HepG2 (cell line): Measurements from ENCODE around the gene CDKN2C. TPM values are rescaled to one million over a fixed set of nuclear protein-coding genes. Genes with fewer than 3 reads are reported as not detected.

Source experiments
- AHDC1 ChIP-seq: sonication (generic); formaldehyde crosslinking; IDR thresholded peaks from 2 replicates; pipeline ENCODE4 v1.5.1; 2020; ENCODE audit warnings: mild to moderate bottlenecking, missing genetic modification reagents, borderline replicate concordance
- E2F5 ChIP-seq: sonication (generic); formaldehyde crosslinking; conservative IDR thresholded peaks from 2 replicates; pipeline ENCODE4 v1.4.0; 2020; ENCODE audit warnings: missing genetic modification reagents
- HDAC1 ChIP-seq: sonication (generic); formaldehyde crosslinking; IDR thresholded peaks from 2 replicates; pipeline ENCODE4 v1.5.1; 2020; ENCODE audit warnings: mild to moderate bottlenecking, missing genetic modification reagents
- HMGXB4 ChIP-seq, 2 experiments: sonication (generic) in 1 of 2; formaldehyde crosslinking in 1 of 2; IDR thresholded peaks; 2 replicates each; pipeline versions ENCODE4 v1.4.0 to v1.6.1; 2018 to 2020; ENCODE audit warnings: missing genetic modification reagents in 2 of 2, borderline replicate concordance in 1 of 2, low read depth in 1 of 2, mild to moderate bottlenecking in 1 of 2, missing biosample characterization in 1 of 2
- PAF1 ChIP-seq: IDR thresholded peaks from 2 replicates; pipeline ENCODE4 v1.6.1; 2016; ENCODE audit warnings: missing genetic modification reagents, missing compliant biosample characterization
- PAXIP1 ChIP-seq: sonication (generic); formaldehyde crosslinking; conservative IDR thresholded peaks from 2 replicates; pipeline ENCODE4 v1.4.0; 2020; ENCODE audit warnings: mild to moderate bottlenecking, missing genetic modification reagents, moderate library complexity
- POGZ ChIP-seq: sonication (generic); formaldehyde crosslinking; IDR thresholded peaks from 2 replicates; pipeline ENCODE4 v1.4.0; 2020; ENCODE audit warnings: mild to moderate bottlenecking, missing genetic modification reagents
- THAP7 ChIP-seq: sonication (generic); formaldehyde crosslinking; IDR thresholded peaks from 2 replicates; pipeline ENCODE4 v1.8.1; 2023; ENCODE audit warnings: mild to moderate bottlenecking, missing genetic modification reagents
- ZMYM4 ChIP-seq: sonication (generic); formaldehyde crosslinking; IDR thresholded peaks from 2 replicates; pipeline ENCODE4 v1.8.1; 2023; ENCODE audit warnings: mild to moderate bottlenecking, missing genetic modification reagents
- ZNF564 ChIP-seq: sonication (generic); formaldehyde crosslinking; IDR thresholded peaks from 2 replicates; pipeline ENCODE4 v1.8.1; 2023; ENCODE audit warnings: mild to moderate bottlenecking, missing genetic modification reagents
- ZNF761 ChIP-seq: sonication (generic); formaldehyde crosslinking; conservative IDR thresholded peaks from 2 replicates; pipeline ENCODE4 v1.4.0; 2020; ENCODE audit warnings: mild to moderate bottlenecking, missing genetic modification reagents
- ZNF781 ChIP-seq: sonication (generic); formaldehyde crosslinking; IDR thresholded peaks from 2 replicates; pipeline ENCODE4 v1.5.1; 2020; ENCODE audit warnings: borderline replicate concordance, mild to moderate bottlenecking, missing genetic modification reagents; ENCODE audit errors: not compliant biosample characterization
- polyA plus RNA-seq, 8 experiments: library from polyadenylated mRNA; depleted of rRNA in 3 of 8; stranded (reverse) in 7 of 8; unstranded in 1 of 8; fragments of >200 nt; fragmentation: Illumina TruSeq in 4 of 8; extraction: Trizol in 4 of 8; gene quantifications; 2 replicates each; pipeline versions ENCODE4 v1.2.1 to v1.2.3, GENCODE V29; 2011 to 2016; ENCODE audit warnings: low read depth in 4 of 8, missing spikeins in 1 of 8, mixed read lengths in 1 of 8; ENCODE audit not compliant: insufficient read depth in 1 of 8
- total RNA-seq, 5 experiments: library from RNA; depleted of rRNA; stranded (reverse); fragments of >200 nt; fragmentation: Illumina TruSeq; extraction: Trizol; gene quantifications; 2 replicates each; pipeline ENCODE4 v1.2.3, GENCODE V29; 2016; ENCODE audit warnings: low read depth in 1 of 5

CDKN2C gene
- total and polyA plus RNA-seq, 2 of the 13 experiments (the other 11 are each of a cell fraction or from before 2014, with no cell fraction given) = 7.8 to 13.7 TPM

- TF ChIP-seq PAXIP1 (CRISPR knock-in tag) (peak; percentile 35; the same call in 1 of the 2 replicates), ZNF564 (no peak), ZNF781 (CRISPR knock-in tag) (no peak), E2F5 (CRISPR knock-in tag) (0 out of 2 replicates have a peak, but pooled peaks have one; percentile 51), ZNF761 (CRISPR knock-in tag) (no peak), POGZ (CRISPR knock-in tag) (peak; percentile 98), HMGXB4 (CRISPR knock-in tag; IDR thresholded peaks at IDR 0.05; ENCODE audit: borderline replicate concordance in 1 of 2, low read depth in 1 of 2) (peak; percentile 81 to 83; a peak in 3 of 4 replicates), ZMYM4 (CRISPR knock-in tag) (peak; percentile 99), THAP7 (0 out of 2 replicates have a peak, but pooled peaks have one; percentile 32), HDAC1 (CRISPR knock-in tag) (peak; percentile 99), PAF1 (CRISPR knock-in tag) (no peak), AHDC1 (CRISPR knock-in tag) (0 out of 2 replicates have a peak, but pooled peaks have one; percentile 26)
Measured at GRCh38 chr1:50959913-50960844, 9.9 kb upstream of the CDKN2C start, which contains the start of gene FAF1 (continued).
